GM21825 (cell line): ENCODE data around the gene P2RX5.
A peak's percentile ranks its signal among the peaks of the same experiment; 100 is the strongest.
"Not testable (repeated sequence)": the region's sequence is repeated elsewhere in the genome, so short reads cannot be mapped to it uniquely, and the experiment has no call there.

Source experiments
- ATAC-seq: cut with Tn5 transposase; IDR thresholded peaks from one replicate; pipeline ENCODE4 v1.9.1; 2021; ENCODE audit warnings: mild to moderate bottlenecking, moderate library complexity; ENCODE audit not compliant: unreplicated experiment

The P2RX5 gene

GRCh38 chr17:3712811-3713463, 17.0 kb upstream of the P2RX5 start:
- no peak for ATAC-seq

DNA sequence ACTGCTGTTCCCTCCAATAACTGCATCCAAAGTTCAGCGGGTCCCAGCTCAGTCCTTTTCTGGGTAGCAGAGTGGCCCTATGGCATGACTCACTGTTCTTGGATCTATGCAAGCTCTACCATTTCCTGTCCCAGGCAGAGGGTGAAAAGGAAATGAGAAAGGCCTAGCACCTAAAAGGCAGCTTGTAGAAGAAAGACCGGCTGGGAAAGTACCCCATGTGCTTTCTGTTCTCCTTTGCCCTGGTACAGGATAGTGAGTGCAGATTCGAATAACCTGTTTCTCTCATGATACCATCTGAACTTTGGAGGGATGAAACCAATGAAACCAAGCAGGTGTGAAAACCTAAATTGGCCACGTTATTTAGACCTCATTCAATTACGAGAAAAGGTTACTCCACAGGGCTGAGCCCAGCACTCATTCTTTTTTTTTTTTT, 15.0 kb upstream of the P2RX5 start:
- peak; percentile 90 for ATAC-seq

- ATAC-seq = no peak
Observed at GRCh38 chr17:3708366-3708765, 12.4 kb upstream of the P2RX5 start.

GRCh38 chr17:3705718-3705984, 9.7 kb upstream of the P2RX5 start:
- not testable (repeated sequence) for ATAC-seq

DNA sequence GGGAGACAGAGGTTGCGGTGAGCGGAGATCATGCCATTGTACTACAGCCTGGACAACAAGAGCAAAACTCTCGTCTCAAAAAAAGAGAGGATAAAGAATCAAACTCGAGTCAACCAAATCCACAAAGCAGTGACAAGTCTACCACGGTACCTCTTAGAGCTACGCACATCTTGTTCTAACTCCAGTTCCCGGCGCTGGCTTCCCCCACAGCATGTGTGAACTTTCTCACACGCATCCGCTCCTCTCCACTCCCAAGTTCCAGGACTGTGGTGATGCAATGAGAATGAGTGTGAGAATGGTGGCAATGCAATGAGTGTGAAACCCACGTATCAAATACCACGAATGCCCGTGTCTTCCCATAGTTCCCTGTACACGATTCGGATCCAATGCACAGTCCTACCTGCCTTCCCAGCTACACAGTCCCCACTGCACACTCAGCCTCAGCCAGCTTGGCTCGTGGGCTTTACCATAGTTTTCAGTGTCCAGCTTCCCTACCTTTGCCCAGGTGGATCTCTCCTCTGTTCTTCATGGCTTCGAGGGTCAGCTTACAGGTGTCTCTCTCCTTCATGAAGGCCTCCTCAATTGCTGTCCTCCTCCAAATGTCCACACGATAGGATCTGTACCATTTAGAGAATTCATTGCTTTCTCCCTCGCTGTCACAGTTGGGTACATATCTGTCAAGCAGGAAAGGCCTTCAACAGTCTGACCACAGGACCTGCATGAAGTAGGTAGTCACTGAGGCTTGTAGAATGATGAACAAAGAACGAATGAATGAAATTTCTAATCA, 9.2 kb upstream of the P2RX5 start:
- no peak for ATAC-seq

- ATAC-seq = not testable (repeated sequence)
Observed at GRCh38 chr17:3702041-3702539, 6.1 kb upstream of the P2RX5 start.

DNA sequence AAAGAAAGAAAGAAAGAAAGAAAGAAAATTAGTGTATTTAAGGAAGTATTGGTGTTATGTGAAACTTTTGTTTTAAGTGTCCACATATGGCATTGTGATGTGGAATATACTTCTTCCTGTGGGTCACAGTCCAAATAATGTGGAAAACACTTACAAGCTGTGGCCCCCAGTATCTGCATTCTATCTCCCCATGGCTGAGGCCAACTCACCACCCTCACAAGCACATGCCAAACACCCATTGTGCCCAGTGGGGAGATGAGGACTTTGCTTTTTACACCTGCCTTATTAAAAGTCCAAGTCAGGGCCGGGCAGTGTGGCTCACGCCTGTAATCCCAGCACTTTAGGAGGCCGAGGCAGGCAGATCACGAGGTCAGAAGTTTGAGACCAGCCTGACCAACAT, 4.0 kb upstream of the P2RX5 start:
- ATAC-seq = no peak

DNA sequence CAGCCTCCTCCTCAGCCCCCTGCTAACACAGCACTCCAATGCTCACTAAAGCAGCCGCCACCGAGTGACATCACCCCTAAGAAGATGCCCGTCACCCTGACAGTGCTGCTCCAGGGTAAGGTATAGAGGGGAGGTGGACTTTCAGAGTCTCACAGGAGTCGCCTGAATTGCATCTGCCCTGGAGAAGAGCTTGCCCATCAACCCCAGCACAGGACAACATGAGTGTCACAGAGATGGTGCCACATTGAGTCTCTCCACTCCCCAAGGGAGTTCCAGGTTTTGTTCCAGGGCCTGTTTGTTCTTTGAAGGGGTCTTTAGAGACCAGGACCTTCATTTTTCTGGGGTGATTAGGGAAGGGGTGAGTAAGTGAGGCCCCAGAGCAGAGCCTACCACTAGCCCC, 2.2 kb upstream of the P2RX5 start:
- ATAC-seq = no peak

GRCh38 chr17:3697103-3697476, 1.1 kb upstream of the P2RX5 start:
- no peak for ATAC-seq

DNA sequence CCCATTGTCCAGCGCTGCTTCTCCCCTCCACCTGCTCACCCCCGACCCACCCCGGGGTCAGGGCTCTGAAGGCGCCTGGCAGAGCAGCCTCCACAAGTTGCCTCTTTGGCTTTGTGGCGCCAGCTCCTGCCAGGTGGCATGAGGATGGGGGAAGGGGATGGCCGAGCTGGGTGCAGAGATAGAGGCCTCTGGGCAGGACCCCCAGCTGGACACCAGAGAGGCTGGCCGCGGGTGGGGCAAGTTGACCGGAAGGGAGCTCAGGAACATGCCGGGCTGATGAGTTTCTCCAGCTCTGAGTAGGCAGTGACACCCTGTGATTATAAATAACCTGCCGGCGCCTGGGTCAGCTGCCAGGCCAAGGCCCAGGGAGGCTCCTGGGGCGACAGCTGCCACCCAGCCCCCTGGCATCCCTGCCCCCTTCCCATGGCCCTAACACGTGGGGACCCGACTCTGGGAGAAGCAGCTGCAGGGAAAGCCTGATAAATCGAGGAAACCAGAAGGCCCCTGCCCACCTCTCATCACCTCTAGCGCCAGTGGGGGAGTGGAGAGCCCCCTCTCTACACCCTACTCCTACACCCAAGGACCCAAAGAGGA, 729 bp downstream of the P2RX5 start:
- ATAC-seq = no peak

DNA sequence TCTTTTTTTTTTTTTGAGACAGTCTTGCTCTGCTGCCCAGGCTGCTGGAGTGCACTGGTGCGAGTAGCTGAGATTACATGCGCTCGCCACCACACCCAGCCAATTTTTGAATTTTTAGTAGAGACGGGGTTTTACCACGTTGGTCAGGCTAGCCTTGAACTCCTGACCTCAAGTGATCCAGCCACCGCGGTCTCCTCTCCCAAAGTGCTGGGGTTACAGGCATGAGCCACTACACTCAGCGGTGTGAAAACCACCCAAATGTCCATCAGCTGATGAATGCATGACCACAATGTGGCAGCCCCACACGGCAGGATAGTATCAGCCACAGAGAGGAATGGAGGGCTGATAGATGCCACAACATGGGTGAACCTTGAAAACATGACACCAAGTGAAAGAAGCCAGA, 2.1 kb downstream of the P2RX5 start:
- peak; percentile 52 for ATAC-seq

GRCh38 chr17:3693141-3693540, 2.8 kb downstream of the P2RX5 start:
- no peak for ATAC-seq

GRCh38 chr17:3692346-3692745, 3.6 kb downstream of the P2RX5 start:
- ATAC-seq = no peak

- no peak for ATAC-seq
Observed at GRCh38 chr17:3691617-3692067, 4.3 kb downstream of the P2RX5 start.

DNA sequence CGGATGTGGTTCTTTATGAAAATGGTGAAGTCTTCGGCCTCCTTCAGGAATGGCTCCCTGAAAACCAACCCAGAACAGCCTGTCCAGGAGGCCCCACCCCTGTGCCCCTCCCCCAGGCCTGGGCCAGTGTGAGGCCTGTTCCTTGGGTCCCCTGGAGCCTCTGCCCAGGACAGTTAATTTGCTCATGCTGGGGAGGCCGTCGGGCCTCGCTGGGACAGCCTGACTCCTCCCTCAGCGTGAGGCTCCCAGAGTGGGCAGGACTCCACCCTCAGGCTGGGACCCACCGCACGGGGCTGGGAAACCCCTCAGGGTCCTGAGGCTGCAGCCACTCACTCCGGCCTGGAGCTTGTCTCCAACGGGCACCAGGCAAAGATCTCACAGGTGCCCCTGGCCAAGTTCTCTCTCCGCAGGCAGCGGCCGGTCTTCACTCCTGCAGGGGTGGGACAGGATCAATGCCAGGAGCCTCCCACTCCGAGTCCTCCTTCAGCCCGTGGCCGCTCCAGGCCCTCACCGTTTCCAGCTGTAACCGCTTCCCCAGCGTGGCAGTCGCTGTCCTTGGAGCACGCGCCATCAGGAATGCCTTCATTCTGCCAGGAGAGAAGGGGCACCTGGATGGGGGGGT, 5.8 kb downstream of the P2RX5 start:
- ATAC-seq = no peak

- ATAC-seq = no peak
Observed at GRCh38 chr17:3689262-3690093, 6.5 kb downstream of the P2RX5 start.

- ATAC-seq = no peak
Observed at GRCh38 chr17:3688852-3689261, 7.1 kb downstream of the P2RX5 start.

DNA sequence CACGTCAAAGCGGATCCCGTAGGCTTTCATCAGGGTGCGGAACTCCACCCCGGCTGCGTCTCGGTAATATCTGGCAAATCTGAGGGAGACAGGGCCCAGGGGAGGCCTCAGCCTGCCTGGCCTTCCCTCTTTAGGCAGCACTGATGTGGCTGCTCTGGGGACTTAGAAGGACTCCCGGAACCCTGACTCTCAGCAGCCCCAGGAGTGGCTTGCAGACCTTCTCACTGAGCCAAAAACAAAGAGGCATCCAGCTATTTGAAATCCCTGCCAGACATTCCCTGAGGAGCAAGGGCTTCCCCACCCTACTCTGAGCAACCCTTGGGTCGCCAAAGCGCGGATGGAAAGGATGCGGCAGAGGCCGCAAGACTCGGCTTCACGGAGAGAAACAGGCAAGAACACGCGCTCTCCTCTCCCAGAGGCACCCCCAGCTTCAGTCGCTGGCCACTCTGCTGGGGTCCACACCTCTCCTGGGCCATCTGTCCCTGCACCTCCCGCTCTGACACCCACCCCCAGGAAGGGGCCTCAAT, 7.9 kb downstream of the P2RX5 start:
- ATAC-seq = no peak

- ATAC-seq = no peak
Observed at GRCh38 chr17:3685174-3685573, 10.8 kb downstream of the P2RX5 start.

GRCh38 chr17:3683054-3683511, 12.9 kb downstream of the P2RX5 start:
- ATAC-seq = peak; percentile 58
